ENCODE data around the gene PTK6. TPM values are rescaled to one million over a fixed set of nuclear protein-coding genes. Genes with fewer than 3 reads are reported as not detected.
A peak's percentile ranks its signal among the peaks of the same experiment; 100 is the strongest.

The PTK6 gene
- total RNA-seq (ENCODE audit: low replicate concordance): 0.12 and 0.21 TPM in 2 replicates
- long read RNA-seq, partial matches to known transcripts: 0 of 1 reads
- long read RNA-seq, other reads (novel, unspliced or antisense): 1 of 1 reads

DNA sequence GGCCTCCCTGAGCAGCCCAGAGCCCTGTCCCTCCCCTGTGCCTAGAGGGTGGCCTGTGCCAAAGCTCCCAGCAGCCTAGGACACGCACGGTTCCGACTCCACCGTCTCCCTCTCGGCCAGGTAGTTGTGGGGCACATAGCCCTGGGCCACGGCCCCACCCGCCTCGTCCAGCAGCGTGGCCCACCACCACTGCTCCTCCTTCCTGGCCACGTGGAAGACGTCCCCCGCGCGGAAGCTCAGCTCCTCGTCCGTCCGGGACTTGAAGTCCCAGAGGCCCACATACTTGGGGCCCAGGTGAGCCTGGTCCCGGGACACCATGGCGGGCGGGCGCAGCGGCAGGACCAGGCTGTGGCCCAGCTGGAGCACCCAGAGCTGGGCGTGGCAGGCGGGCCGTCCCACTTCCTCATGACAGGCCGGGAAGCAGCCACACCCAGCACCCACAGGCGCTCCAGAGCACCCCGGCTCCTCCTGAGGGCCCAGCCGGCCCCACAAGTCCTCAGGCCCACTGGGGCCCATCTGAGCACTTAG lies at the start of gene PTK6:
Gene PTK6 (minus strand): TSS at position 380 of the 528 bp plus-strand sequence. CDS start 62 bp downstream, at position 318.
- Mint-ChIP-seq H3K27me3 (no peaks in the 10 kb centered on the region), H3K4me1 (ENCODE audit: unreplicated experiment) (peaks cover 5% of the 10 kb centered on the region), H3K4me3 (peak within 1 kb of the TSS; percentile 41), H3K27ac (peak within 1 kb of the TSS; percentile 61), H3K36me3 (no peaks in the 10 kb centered on the region), H3K9me3 (no peaks in the 10 kb centered on the region)
- no peak for TF ChIP-seq CTCF (conservative IDR thresholded peaks at IDR 0.05)
- DNase-seq (ENCODE audit: extremely low spot score, unreplicated experiment): no peak

- Mint-ChIP-seq H3K4me1 (ENCODE audit: unreplicated experiment) (peaks cover 8% of the 10 kb centered on the region), H3K4me3 (no peak overlapping the region), H3K27ac (no peak overlapping the region), H3K27me3 (no peaks in the 10 kb centered on the region), H3K9me3 (no peaks in the 10 kb centered on the region), H3K36me3 (no peaks in the 10 kb centered on the region)
- DNase-seq (ENCODE audit: extremely low spot score, unreplicated experiment): no peak
- no peak for TF ChIP-seq CTCF (conservative IDR thresholded peaks at IDR 0.05)
These were observed 49.6 kb upstream of the PTK6 start for GRCh38 chr20:63586797-63587196.

GRCh38 chr20:63585616-63586565 lies 48.7 kb upstream of the PTK6 start:
- DNase-seq (ENCODE audit: extremely low spot score, unreplicated experiment): no peak
- Mint-ChIP-seq H3K9me3 (no peaks in the 10 kb centered on the region), H3K4me1 (ENCODE audit: unreplicated experiment) (peaks cover 8% of the 10 kb centered on the region), H3K27ac (no peak overlapping the region), H3K4me3 (no peak overlapping the region), H3K27me3 (no peaks in the 10 kb centered on the region), H3K36me3 (no peaks in the 10 kb centered on the region)
- TF ChIP-seq CTCF (conservative IDR thresholded peaks at IDR 0.05): no peak

DNA sequence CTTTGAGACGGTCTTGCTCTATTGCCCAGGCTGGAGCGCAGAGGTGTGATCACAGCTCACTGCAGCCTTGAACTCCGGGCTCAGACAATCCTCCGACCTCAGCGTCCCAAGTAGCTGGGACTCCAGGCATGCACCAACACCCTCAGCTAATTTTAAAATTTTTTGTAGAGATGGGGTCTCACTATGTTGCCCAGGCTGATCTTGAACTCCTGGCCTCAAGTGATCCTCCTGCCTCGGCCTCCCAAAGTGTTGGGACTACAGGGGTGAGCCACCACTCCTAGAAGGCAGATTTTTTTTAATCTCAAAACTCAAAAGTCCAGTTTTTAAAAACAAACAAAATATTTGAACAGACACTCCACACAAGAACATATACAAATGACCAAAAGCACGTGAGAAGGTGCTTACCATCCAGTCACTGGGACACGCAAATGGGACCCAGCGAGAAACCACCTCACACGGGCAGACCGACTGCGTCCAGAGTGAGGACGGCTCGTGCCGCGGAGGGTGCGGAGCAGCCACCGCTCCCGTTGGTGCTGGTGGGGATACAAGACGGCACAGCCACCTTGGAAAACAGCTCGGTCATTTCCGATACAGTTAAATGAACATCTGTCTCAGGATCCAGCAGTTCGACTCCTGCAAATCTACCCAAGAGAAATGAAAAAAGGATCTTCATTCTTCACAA lies 45.3 kb upstream of the PTK6 start:
- H3K4me1 Mint-ChIP-seq (ENCODE audit: unreplicated experiment): peaks cover 8% of the 10 kb centered on the region
- no peak overlapping the region for H3K27ac Mint-ChIP-seq
- no peaks in the 10 kb centered on the region for H3K36me3 Mint-ChIP-seq
- TF ChIP-seq CTCF (conservative IDR thresholded peaks at IDR 0.05): no peak
- H3K4me3 Mint-ChIP-seq: no peak overlapping the region
- H3K9me3 Mint-ChIP-seq: no peaks in the 10 kb centered on the region
- peaks cover 3% of the 10 kb centered on the region for H3K27me3 Mint-ChIP-seq
- DNase-seq (ENCODE audit: extremely low spot score, unreplicated experiment): no peak

GRCh38 chr20:63580796-63581461 lies 43.8 kb upstream of the PTK6 start:
- peaks cover 7% of the 10 kb centered on the region for H3K27me3 Mint-ChIP-seq
- no peak overlapping the region for H3K4me3 Mint-ChIP-seq
- no peak for DNase-seq (ENCODE audit: extremely low spot score, unreplicated experiment)
- peak; percentile 45 for TF ChIP-seq CTCF (conservative IDR thresholded peaks at IDR 0.05)
- peaks cover 12% of the 10 kb centered on the region for H3K4me1 Mint-ChIP-seq (ENCODE audit: unreplicated experiment)
- no peak overlapping the region for H3K27ac Mint-ChIP-seq
- no peaks in the 10 kb centered on the region for H3K36me3 Mint-ChIP-seq
- no peaks in the 10 kb centered on the region for H3K9me3 Mint-ChIP-seq
